Endothelial cell of umbilical vein (primary cell): ENCODE measurements around the gene BPTF. TPM values are rescaled to one million over a fixed set of nuclear protein-coding genes. Genes with fewer than 3 reads are reported as not detected.
"Not testable (repeated sequence)": the region's sequence is repeated elsewhere in the genome, so short reads cannot be mapped to it uniquely, and the experiment has no call there.

Source experiments
- BruUV-seq: library from RNA; stranded (reverse); fragments of 400-500 nt; replicated peaks from 2 replicates; lab custom pipeline; 2021; lab: Mats Ljungman, UMichigan
- CTCF ChIA-PET: fragments of 300-600, 350-600 bp; sonication (Branson Sonifier 250); formaldehyde crosslinking; loops from one replicate; lab custom pipeline; 2021; ENCODE audit warnings: antibody characterized with exemption, inconsistent platforms; lab: Charles Lee
- POLR2A ChIA-PET: fragments of 300-600, 350-600 bp; sonication (Branson Sonifier 250); formaldehyde crosslinking; loops from one replicate; lab custom pipeline; 2021; ENCODE audit warnings: antibody characterized with exemption, inconsistent platforms; lab: Charles Lee
- DNase-seq: peaks from one replicate; pipeline ENCODE4 v3.0.0-alpha.2; 2011; ENCODE audit warnings: low read depth, low spot score
- FAIRE-seq: peaks from 2 replicates; lab custom pipeline; 2011; peaks lifted over from hg19 to GRCh38; lab: Jason Lieb, UNC
- H2AFZ ChIP-seq: 2 replicates; pipeline ENCODE4 v1.6.0; 2012; ENCODE audit warnings: low read depth, low read length, control low read depth, inconsistent platforms
- H3K27ac ChIP-seq: 2 replicates; pipeline ENCODE4 v1.5.1; 2011; ENCODE audit warnings: low read depth, mild to moderate bottlenecking, control low read depth, low read length, moderate library complexity; ENCODE audit not compliant: insufficient read depth
- H3K27me3 ChIP-seq, 2 experiments: 2 replicates each; pipeline versions ENCODE4 v1.6.0 to v1.6.1; 2011; ENCODE audit warnings: low read length in 2 of 2, mixed read lengths in 1 of 2; ENCODE audit not compliant: control insufficient read depth in 2 of 2, insufficient read depth in 2 of 2
- H3K36me3 ChIP-seq, 2 experiments: 2 replicates in 1 of 2; 3 replicates in 1 of 2; pipeline ENCODE4 v1.5.1; 2011; ENCODE audit warnings: low read length in 2 of 2, mild to moderate bottlenecking in 1 of 2, moderate library complexity in 1 of 2; ENCODE audit not compliant: control insufficient read depth in 2 of 2, insufficient read depth in 2 of 2; ENCODE audit errors: extremely low read depth in 1 of 2
- H3K4me1 ChIP-seq: 3 replicates; pipeline ENCODE4 v1.5.1; 2011; ENCODE audit warnings: mild to moderate bottlenecking, low read length; ENCODE audit not compliant: control insufficient read depth, insufficient read depth; ENCODE audit errors: extremely low read depth
- H3K4me2 ChIP-seq: 2 replicates; pipeline ENCODE4 v1.6.1; 2011; ENCODE audit warnings: low read length, control low read depth, mixed read lengths; ENCODE audit not compliant: insufficient read depth
- H3K4me3 ChIP-seq, 3 experiments: fragments of 200-600 bp in 1 of 3; sonication (generic), shearing (Covaris generic) in 1 of 3; replicated peaks in 1 of 3; 2 replicates each; pipeline ENCODE4 v1.5.1; 2011 to 2016; ENCODE audit warnings: control low read depth in 3 of 3, low read length in 3 of 3, mild to moderate bottlenecking in 2 of 3, inconsistent platforms in 1 of 3, low read depth in 1 of 3, moderate library complexity in 1 of 3; ENCODE audit not compliant: insufficient read depth in 1 of 3
- H3K79me2 ChIP-seq: 2 replicates; pipeline ENCODE4 v1.6.0; 2012; ENCODE audit warnings: low read length, inconsistent platforms; ENCODE audit not compliant: control insufficient read depth, insufficient read depth
- H3K9ac ChIP-seq: replicated peaks from 2 replicates; pipeline ENCODE3; 2011; ENCODE audit warnings: low read length, control low read depth; ENCODE audit not compliant: insufficient read depth; ENCODE audit errors: extremely low read depth
- H3K9me1 ChIP-seq: replicated peaks from 3 replicates; pipeline ENCODE4 v1.6.0; 2011; ENCODE audit warnings: mild to moderate bottlenecking, low read length; ENCODE audit not compliant: control insufficient read depth, insufficient read depth; ENCODE audit errors: extremely low read depth
- H3K9me3 ChIP-seq: replicated peaks from 2 replicates; pipeline ENCODE4 v1.5.1; 2012; ENCODE audit warnings: low read length, inconsistent platforms; ENCODE audit not compliant: control insufficient read depth, insufficient read depth
- H4K20me1 ChIP-seq: replicated peaks from 2 replicates; pipeline ENCODE3; 2011; ENCODE audit warnings: mild to moderate bottlenecking, low read length; ENCODE audit not compliant: control insufficient read depth, insufficient read depth; ENCODE audit errors: extremely low read depth
- CTCF ChIP-seq, 2 donors: IDR thresholded peaks; 1 replicate in 1 of 2; 2 replicates in 1 of 2; pipeline ENCODE4 v1.5.1; 2011; ENCODE audit warnings: low read length in 2 of 2, mild to moderate bottlenecking in 2 of 2, moderate library complexity in 2 of 2, control low read depth in 1 of 2, inconsistent platforms in 1 of 2, low read depth in 1 of 2; ENCODE audit not compliant: insufficient read depth in 1 of 2; ENCODE audit errors: extremely low read depth in 1 of 2
- EZH2 ChIP-seq: IDR thresholded peaks from 2 replicates; pipeline ENCODE4 v1.6.1; 2012; ENCODE audit warnings: borderline replicate concordance, low read depth, mild to moderate bottlenecking, moderate library complexity, low read length, inconsistent platforms; ENCODE audit not compliant: severe bottlenecking
- FOS ChIP-seq: IDR thresholded peaks from 2 replicates; pipeline ENCODE4 v1.6.1; 2011; ENCODE audit warnings: mild to moderate bottlenecking, low read length, moderate library complexity, borderline replicate concordance; ENCODE audit not compliant: insufficient read depth
- GATA2 ChIP-seq: IDR thresholded peaks from 2 replicates; pipeline ENCODE4 v1.7.0; 2011; ENCODE audit warnings: low read depth, mild to moderate bottlenecking, moderate library complexity, mixed read lengths, low read length; ENCODE audit not compliant: insufficient read length, insufficient read depth
- JUN ChIP-seq: IDR thresholded peaks from 2 replicates; pipeline ENCODE4 v1.6.1; 2011; ENCODE audit warnings: borderline replicate concordance, low read depth; ENCODE audit not compliant: insufficient read length, insufficient read depth
- MAX ChIP-seq: IDR thresholded peaks from 2 replicates; pipeline ENCODE4 v1.6.1; 2011; ENCODE audit not compliant: insufficient read depth, insufficient read length
- MYC ChIP-seq: IDR thresholded peaks from one replicate; pipeline ENCODE4 v1.6.1; 2011; ENCODE audit warnings: mild to moderate bottlenecking, low read depth, low read length
- POLR2A ChIP-seq: IDR thresholded peaks from 2 replicates; pipeline ENCODE4 v1.6.1; 2012; ENCODE audit warnings: low read depth, mild to moderate bottlenecking, control low read depth, low read length
- POLR2AphosphoS5 ChIP-seq: IDR thresholded peaks from 2 replicates; pipeline ENCODE4 v1.6.1; 2012; ENCODE audit warnings: low read depth, mild to moderate bottlenecking, control low read depth, low read length, moderate library complexity; ENCODE audit not compliant: insufficient read depth
- dilution Hi-C: fragments of 300-500 bp; cut with MboI; formaldehyde crosslinking; loops from one replicate; pipeline ENCODE4 v1.15.0; 2019; ENCODE audit warnings: low sequenced_read_pairs; ENCODE audit not compliant: extremely low pct_ligation_motif_present
- intact Hi-C: fragments of 100-400 bp; cut with micrococcal nuclease; formaldehyde crosslinking; loops from one replicate; pipeline ENCODE4 v1.10.0; 2022
- polyA plus RNA-seq, 4 experiments: library from polyadenylated mRNA; depleted of rRNA in 3 of 4; stranded (reverse) in 3 of 4; unstranded in 1 of 4; fragments of >200 nt; gene quantifications; 2 replicates each; pipeline versions ENCODE4 v1.2.1 to v1.2.3, GENCODE V29; 2011 to 2012; ENCODE audit warnings: missing spikeins in 1 of 4
- total RNA-seq: library from RNA; stranded (reverse); gene quantifications from 2 replicates; pipeline ENCODE4 v1.2.3, GENCODE V29; 2021

Gene BPTF
- total and polyA plus RNA-seq, 2 donors (not counting 3 experiments of a cell fraction or from before 2014, with no cell fraction given) = 41.0 to 88.1 TPM

- intact Hi-C loops (loop anchor here (1.0 kb wide), 3 partner anchors 15 to 33 kb away; partner anchors contain the start of gene KPNA2), dilution Hi-C loops (no loop called here)
- peak overlapping the region; percentile 61 for H3K9ac ChIP-seq
- peaks cover 7% of the 10 kb centered on the region for H3K4me1 ChIP-seq
- ChIA-PET POLR2A (no interaction called here), CTCF (interaction anchor here (0.8 to 1.7 kb wide), 9 partner anchors 9 to 437 kb away, joined by 3 to 13 read pairs (median 7); partner anchors contain the start of genes C17orf58, KPNA2 and WIPI1)
- H4K20me1 ChIP-seq = no peaks in the 10 kb centered on the region
- peaks cover 0 to 3% of the 10 kb centered on the region in 2 experiments for H3K27me3 ChIP-seq
- no peak for TF ChIP-seq MAX
- no peak for TF ChIP-seq POLR2AphosphoS5
- TF ChIP-seq CTCF (IDR thresholded peaks at IDR 0.05; ENCODE audit: extremely low read depth in 1 of 2, insufficient read depth in 1 of 2, low read depth in 1 of 2, low read length in 2 of 2) = no peak
- TF ChIP-seq GATA2 = no peak
- TF ChIP-seq JUN = no peak
- TF ChIP-seq FOS = no peak
- TF ChIP-seq EZH2 = no peak
- no peak for TF ChIP-seq MYC
- TF ChIP-seq POLR2A = no peak
- H3K9me3 ChIP-seq = no peaks in the 10 kb centered on the region
- H3K4me3 ChIP-seq = peak overlapping the region; percentile 37 to 54 (median 38)
- H2AFZ ChIP-seq = peak overlapping the region; percentile 87
- FAIRE-seq (no peak), DNase-seq (peak; percentile 29)
- TSS peak; percentile 36 for BruUV-seq
- H3K36me3 ChIP-seq = no peaks in the 10 kb centered on the region
- H3K9me1 ChIP-seq = no peaks in the 10 kb centered on the region
- H3K4me2 ChIP-seq = peak overlapping the region; percentile 69
- no peaks in the 10 kb centered on the region for H3K79me2 ChIP-seq
- H3K27ac ChIP-seq = peak overlapping the region; percentile 25
Measured at GRCh38 chr17:68020409-68020756, 195.1 kb downstream of the BPTF start.

- H3K9ac ChIP-seq, FAIRE-seq, H3K4me1 ChIP-seq, DNase-seq, BruUV-seq, H3K27me3 ChIP-seq, H4K20me1 ChIP-seq, H3K9me1 ChIP-seq, H3K36me3 ChIP-seq, POLR2A ChIA-PET, H3K27ac ChIP-seq, dilution Hi-C loops, H3K79me2 ChIP-seq, H3K9me3 ChIP-seq: not testable (repeated sequence)
- intact Hi-C loops = loop anchor here (1.0 kb wide), 3 partner anchors 15 to 33 kb away; partner anchors contain the start of gene KPNA2
- Histone ChIP-seq H3K4me3 (peak overlapping the region in 1 of 3 experiments; percentile 54), H2AFZ (peak overlapping the region; percentile 87), H3K4me2 (peak overlapping the region; percentile 69)
- CTCF ChIA-PET = interaction anchor here (1.1 to 1.7 kb wide), 4 partner anchors 9 to 26 kb away, joined by 3 to 13 read pairs (median 5); partner anchors contain the start of gene C17orf58
Measured at GRCh38 chr17:68020791-68021190, 195.5 kb downstream of the BPTF start.
